Measurements from ENCODE around the gene LRRC71.

LRRC71 gene

DNA sequence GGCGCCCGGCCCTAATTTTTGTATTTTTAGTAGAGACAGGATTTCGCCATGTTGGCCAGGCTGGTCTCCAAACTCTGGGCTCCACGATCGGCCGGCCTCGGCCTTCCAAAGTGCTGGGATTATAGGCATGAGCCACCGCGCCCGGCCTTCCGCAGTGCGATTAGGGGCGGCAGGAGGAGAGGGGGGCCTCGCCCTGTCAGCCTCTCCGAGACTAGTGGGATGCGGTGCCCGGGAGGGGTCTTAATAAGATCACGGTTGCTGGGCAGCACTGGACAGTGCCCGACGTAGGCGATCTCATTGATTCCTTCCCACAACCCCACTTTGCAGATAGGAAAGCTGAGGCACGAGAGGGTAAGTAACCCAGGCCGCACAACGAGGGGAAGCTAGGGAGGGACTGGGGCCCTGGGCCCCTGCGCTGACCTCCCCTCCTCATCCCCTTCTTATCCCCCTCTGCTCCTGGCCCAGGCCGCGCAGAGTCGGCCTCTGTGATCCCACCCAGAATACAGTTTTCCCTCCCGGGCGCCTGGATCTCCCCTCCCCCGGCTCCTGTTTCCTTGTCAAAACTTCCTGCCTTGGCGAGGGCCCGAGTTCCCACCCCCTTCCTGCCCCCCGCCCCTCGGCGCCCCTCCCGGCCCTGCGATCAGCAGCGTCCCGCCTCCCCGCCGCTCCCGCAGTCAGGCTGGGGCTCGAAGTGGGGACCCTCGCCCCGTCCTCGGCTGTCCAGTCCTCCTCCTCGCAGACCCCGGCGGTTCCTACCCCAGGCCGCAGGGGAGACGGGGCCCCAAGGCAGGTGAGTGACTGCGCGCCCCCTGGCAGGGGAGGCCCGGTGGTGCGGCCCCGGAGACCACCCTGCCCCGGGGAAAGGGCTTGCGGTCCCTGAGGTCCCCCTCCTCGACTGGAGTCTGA, 27.1 kb upstream of the LRRC71 start, which contains the start of gene PEAR1:
TSS of gene PEAR1 (plus strand) at position 671 of the 906 bp plus-strand sequence. CDS start 10,209 bp downstream, outside the sequence.
- DNase-seq = no peak

DNA sequence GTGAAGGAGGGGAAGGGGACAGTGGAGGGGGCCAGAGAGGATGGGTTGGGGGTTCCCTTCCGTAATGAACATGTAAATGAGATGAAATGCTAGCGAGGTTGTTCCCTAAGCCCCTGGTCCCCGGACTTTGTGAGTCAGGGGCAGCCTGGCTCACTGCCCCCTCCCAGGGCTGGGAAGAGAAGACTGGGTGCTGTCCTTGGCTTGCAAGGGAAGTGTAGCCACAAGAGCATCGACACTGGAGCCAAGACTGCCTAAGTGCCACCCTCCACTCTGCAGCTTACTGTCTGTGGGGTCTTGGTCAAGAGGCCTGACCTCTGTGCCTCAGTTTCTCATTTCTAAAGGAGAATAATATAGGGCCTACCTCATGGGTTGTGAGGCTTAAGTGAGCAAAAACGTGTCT, 26.4 kb upstream of the LRRC71 start:
- no peak for DNase-seq

DNA sequence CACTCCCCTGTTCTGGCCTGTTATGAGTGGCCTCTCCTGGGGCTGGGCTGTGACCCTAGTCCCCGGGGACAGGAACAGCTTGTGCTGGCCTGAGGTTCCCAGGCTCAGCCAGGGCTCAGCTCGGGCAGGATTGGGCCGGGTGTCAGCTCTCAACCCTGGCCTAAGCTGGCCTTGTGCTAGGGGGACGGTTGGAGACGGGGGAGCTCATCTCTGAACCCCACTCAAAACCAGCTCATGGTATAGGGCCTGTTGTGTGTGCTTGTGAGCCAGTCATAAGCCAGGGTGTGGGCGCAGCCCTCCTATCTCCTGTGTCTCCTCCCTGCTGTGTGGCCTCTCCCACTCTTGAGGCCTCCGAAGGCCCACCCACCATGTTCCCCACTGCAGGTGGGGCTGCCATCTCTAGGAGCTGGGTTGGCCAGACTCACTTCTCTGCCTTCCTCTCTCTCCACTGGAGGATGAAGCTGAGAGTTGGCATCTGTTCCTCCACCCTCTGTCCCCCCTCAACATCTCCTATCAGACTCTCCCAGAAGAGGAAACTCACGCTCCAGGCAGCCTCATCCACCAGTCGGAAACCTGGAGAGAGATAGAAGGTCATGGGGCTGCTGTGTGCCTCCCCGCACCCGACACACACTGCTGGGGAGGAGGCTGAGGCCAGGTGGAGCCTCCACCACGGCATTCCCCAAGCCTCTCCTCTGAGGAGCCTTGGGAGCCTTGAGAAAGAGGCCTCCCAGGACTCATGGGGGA, 25.5 kb upstream of the LRRC71 start:
- DNase-seq = no peak

DNA sequence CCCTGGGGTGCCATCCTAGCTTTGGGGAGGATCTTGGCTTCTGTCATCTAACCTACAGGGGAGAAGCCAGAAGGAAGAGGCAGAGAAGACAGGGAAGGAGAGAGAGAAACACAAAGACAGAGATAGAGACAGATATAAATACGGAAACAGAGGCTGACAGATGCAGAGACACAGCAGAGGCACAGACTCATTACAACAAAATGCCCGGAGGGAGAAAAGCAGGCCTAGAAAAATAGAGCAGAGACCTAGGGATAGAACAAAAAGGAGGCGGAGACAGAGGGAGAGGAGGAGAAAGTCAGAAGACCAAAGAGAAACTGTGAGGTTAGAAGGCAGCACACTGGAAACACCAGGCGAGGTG, 25.0 kb upstream of the LRRC71 start:
- no peak for DNase-seq

DNA sequence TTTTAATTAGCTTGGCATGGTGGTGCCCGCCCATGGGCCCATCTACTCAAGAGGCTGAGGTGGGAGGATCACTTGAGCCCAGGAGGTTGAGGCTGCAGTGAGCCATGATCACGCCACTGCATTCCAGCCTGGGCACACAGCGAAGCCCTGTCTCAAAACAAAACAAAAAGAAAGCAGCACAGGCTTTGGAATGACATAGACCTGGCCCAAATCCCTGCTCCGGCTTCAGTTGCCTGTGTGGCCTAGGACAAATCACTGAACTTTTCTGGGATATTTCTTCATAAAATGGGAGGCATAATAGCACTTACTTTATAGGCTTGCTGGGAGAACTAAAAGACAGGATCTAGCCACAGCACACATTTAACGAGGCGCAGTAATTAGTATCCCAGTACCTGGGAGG, 24.5 kb upstream of the LRRC71 start:
- DNase-seq = no peak

DNA sequence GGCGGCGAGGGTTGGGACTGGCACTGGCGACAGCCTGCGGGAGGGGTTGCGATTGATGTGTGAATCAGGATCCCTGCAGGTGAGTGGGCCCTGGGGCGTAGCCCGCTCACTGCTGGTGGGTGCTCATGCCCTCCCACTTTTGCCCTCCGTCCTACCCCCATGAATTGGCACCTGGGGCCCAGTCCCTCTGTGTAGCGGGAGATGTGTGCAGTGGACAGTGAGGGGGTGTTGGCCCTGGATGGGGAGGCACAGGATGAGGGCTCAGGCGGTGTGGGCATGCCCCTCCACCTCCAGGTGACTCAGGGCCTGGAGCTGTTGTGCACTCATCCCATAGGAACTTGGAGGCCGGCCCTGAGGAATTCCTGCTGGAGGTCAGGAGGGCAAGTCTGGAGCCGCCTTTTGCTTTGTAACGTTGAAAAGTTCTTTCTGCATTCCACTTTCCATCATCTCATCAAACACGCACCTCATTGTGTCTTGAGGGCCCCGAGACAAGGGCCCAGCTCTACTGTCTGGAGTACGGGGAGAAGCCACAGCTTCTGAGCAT, 23.9 kb upstream of the LRRC71 start:
- no peak for DNase-seq

DNA sequence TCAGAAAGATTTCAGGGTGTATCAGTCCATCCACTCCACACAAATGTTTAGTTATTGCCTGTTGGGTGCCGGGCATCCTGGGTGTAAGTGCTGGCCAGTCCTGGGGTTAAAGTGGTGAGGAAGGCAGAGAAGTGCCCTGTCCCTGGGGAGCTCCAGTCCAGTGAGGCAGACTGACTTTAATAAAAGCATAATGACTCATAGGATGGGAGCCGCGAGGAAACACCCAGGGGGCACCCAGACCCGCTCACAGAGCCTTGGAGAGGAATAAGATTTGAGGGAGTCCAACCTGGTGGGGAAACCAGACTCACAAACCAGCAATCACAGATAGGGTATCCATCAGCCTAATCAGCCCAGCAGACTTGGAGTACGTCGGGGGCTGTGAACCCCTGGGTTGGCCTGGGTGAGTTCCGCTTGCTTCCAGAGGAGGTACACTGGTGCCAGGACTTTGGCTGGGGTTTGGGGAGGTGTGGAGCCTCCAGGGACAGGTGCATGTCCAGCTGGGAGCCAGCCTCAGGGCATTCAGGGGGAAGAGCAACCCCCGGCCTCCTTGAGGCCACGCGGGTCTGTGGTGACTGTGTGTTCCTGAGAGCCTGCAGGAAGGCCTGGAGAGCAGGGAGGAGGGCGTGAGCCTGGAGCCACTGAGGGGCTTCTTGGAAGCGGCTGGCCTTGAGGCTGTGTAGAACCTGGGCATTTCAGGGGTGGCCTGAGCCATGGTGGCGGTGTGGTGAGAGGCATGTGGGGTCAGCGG, 23.2 kb upstream of the LRRC71 start:
- no peak for DNase-seq

DNA sequence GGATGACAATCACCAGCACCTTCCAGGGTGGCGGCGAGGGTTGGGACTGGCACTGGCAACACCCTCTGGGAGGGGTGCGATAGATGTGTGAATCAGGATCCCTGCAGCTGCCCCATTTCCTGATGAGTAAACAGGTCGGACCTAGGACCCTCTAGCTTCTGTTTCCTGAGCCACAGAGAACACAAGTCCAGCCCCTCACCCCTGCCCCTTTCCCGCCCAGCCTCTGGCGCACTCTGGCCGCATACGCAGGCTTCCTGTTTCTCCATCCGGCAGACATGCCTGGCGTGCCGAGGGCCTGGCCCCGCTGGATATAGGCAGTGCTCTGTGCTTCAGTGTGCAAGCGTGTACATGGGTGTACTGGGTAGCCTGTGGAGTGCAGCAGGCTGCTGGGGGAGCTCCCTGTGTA, 22.3 kb upstream of the LRRC71 start:
- no peak for DNase-seq

DNA sequence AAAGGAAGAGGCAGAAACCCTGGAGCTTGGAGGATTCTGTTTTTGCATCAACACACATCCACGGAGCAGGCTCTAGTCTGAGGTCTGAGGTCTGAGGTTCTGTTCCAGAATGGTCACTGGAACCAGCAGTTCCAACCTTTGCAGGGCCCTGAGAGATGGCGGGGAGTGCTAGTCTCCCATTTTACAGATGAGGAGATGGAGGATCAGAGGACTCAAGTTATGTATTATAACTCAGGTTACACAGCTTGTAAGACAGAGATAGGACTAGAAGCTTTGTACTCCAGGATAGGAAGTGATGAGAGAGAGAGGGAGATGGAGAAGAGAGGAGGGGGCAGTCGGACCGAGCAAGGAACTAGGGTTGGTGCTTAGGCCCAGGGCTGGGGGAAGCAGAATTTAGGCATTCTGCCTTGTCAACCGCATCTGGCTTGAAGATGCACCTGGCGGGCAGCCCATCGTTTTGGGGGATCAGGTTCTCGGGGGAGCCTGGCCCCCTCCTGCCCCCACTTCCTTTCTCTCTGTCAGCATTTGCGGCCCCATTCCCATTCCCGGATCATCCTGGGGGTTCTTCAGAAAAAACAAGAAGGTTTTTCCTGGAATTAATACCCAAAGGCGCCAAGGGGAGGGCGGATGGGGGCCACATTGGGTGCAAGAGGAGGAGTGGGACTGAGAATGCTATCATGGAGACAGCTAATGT, 21.3 kb upstream of the LRRC71 start:
- no peak for DNase-seq

DNA sequence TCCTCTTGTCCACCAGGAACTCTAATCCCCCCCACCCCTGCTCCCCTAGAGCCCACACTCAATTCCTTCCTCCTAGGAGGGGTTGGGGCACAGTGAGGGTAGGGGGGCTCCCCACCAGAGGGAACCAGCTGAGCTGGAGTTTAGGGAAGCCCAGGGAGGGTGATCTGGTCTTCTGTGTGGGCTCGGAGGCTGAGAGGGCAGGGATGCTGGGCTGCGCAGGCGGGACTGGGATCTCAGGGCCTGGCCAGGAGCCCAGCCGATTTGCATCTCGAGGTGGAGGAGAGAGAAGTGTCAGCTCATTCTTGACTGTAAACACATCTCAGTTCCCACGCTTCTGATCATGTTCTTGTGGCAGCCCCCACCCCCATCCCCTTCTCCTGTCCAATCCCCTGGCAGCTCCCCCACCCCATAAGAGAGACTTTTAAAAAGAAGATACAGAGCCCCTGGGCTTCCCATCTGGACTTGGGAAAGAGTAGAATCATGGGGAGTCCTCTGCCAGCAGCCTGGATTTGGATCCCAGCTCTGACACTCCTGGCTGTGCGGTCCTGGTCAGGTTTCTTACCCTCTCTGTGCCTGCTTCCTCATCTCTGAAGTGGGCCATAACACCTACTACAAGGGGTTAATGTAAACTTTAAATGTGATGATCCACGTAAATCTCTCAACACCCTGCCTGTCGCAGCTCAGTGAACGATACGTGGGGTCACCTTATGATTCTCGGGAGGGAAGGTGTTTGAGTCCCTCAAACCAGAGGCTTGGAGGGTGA, 20.3 kb upstream of the LRRC71 start:
- no peak for DNase-seq

DNA sequence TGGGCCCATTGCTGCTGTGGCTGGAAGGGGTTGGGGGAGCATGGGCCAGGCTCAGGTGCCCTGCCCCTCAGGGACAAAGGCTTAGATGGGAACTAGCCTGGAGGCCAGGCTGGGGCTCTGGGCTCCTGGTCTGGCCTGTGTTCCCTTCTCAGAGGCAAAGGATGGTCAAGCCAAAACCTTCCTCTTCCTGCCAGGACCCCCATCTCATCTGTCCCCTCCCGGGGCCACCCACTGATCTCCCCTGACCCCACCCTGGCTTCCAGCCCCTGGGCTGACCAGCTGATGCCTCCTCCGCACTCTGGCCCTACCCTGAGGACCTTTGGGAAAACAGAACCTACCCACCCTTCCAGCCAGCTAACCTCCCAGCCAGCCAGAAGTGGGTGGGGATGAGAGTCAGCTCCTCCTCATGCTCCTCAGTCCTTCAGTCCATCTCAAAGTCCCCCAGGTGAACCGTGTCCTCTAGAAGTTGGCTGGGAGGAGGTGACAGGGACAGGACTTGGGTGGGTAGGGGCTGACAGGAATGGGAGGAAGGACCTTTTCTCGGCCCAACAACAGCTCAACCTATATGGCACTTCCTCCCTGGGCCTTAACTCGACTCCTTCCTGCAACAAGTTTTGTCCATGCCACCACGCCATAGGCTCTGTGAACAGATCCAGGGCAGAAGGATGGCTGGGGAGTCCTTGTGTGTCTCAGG, 19.4 kb upstream of the LRRC71 start:
- no peak for DNase-seq

DNA sequence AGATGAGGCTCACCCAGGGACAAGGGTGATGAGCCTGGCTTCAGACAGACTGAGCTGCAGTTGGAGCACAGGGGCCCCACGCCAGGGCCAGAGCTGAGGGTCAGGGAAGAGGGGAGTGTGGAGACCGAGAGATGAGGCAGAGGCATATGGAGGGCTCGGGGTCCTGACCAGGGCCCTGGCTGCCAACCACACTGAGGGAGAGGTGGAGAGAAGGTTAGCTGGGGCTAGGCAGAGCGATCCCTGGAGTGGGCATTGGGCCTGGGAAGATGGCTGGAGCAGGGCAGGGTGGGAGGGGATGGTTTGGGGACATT, 18.9 kb upstream of the LRRC71 start:
- no peak for DNase-seq

DNA sequence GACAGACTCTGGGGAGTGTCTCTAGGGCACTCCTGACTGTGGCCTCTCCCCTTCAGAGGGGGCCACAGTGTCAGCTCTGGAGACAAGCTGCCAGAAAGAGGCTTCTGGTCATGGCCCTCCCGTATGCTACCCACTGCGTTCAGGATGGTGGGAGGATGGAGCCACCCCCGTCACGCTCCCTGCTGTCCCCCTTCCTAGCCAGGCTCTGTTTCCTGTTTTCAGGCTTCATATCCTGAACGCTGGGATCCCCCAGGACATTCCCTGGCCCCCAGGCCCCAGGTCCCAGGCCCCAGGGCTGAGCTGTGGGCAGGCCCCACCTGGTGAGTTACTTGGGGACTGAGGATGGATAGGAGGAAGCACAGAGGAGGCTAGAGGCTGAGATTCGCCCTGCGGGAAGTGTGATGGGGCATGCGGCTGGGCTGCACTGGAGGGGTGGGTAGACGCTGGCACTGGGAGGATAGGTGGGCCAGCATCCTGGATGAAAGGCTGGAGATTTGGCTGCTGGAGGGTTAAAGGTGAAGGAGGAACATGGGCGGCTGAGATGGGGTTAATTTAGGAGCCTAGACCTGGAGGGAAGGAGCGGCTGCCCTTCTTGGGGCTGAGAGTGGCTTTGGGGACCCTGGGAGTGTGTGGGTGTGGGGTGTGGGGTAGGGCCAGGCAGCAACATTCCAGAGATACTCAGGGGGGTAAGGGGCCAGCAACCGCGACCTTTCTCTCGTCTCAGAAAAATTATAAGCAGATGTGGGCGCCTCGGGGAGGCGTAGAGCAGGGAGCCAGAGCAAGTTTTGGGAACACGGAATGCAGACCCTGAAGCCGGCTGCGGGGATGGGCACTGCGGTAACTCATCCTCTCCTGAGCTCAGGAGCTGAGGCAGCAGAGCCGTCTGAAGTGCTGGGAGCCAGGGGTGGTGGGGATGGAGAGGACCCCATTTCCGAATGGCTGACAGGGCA, 18.2 kb upstream of the LRRC71 start:
- DNase-seq = no peak

DNA sequence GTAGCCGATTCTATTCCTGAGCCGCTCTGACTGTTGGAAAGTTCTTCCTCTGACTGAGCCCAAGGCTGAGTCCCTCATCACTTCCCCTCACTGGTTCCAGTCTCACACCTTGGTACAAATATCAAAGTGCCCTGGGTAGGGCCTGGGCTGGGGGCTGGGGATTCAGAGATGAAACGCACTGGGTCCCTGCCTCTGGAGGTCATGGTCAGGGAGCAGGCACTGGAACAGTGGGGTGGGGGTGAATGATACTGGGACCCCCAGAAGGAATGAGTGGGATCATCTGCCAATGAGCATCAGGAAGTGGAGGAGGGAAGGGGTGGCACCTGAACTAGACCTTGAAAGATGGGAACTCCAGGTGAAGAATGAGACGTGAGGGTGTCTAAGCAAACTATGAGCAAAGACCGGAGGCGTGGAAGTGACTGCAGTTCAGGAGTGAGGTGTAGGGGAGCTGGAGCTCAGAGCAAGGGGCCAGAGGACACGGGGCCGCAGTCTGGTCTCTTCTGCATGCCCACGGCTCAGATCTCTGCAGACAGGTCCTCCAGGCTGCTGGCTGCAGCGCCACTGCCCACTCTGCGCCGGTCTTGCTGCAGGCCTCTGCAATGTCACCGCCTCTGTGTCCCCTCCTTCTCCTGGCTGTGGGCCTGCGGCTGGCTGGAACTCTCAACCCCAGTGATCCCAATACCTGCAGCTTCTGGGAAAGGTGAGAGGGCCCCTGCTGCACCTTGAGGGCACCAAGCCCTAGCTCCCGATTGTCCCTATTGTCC, 16.9 kb upstream of the LRRC71 start:
- DNase-seq = no peak

DNA sequence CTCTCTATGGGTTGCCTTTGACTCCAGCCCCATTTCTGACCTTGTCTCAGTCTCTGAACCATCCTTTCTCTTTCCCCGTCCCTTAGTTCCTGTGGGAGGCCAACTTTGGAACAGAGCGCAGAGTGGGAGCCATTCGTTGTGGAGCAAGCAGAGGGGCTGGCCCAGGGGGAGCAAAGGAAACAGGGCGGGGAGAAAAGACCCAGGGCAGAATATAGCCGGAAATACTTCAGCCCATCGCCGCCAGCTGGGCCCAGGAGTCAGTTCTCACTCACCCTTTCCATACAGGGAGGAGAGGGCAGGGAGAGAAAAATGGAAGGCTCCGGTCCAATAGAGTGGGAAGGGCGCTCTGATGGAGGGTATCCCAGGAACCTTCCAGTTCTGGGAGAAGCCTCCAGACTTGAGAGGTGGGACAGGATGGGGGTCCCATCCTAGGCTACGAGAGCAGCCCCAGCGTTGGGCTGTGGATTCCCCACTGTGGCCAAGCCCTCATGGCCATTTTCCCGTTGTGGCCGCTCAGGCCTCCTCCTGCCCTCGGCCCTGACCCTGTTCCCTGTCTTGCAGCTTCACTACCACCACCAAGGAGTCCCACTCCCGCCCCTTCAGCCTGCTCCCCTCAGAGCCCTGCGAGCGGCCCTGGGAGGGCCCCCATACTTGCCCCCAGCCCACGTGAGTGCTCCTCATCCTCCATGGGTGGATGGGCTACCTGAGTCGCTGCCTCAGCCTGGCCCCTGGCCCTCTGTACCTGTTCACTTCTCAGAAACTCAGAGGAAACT, 16.1 kb upstream of the LRRC71 start:
- no peak for DNase-seq

DNA sequence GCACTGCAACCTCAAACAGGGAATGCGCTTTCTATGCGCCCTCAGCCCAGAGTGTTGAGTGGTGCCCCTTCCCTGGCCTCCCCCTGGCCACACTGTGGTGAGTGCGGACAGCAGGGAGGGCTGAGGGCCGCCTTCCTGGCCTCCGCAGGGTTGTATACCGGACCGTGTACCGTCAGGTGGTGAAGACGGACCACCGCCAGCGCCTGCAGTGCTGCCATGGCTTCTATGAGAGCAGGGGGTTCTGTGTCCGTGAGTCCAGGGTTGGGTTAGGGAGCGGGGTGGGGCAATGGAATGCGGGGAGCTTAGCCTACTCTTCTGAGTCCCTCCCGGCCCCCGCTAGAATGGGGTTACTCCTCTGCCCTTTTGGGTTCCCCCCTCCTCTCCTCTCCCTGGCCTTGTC, 15.3 kb upstream of the LRRC71 start:
- DNase-seq = no peak

DNA sequence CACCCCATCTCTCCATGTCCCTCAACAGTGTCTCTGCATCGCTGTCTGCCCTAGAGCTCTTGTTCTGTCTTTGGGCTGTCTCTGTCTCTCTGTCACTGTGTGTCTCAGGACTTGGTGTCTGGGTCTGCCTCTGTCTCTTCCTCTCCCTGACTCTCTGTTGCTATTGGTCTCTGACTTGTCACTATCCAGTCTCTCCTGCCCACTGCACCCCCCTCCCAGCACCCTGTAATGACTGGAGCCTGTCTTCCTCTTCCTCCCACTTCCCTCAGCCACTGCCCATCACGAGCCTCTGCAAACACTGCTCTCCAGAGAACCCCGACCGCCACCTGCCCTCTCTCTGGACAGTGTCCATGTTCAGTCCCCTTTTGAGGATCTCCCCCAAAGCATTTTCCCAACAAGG, 14.8 kb upstream of the LRRC71 start:
- no peak for DNase-seq

DNA sequence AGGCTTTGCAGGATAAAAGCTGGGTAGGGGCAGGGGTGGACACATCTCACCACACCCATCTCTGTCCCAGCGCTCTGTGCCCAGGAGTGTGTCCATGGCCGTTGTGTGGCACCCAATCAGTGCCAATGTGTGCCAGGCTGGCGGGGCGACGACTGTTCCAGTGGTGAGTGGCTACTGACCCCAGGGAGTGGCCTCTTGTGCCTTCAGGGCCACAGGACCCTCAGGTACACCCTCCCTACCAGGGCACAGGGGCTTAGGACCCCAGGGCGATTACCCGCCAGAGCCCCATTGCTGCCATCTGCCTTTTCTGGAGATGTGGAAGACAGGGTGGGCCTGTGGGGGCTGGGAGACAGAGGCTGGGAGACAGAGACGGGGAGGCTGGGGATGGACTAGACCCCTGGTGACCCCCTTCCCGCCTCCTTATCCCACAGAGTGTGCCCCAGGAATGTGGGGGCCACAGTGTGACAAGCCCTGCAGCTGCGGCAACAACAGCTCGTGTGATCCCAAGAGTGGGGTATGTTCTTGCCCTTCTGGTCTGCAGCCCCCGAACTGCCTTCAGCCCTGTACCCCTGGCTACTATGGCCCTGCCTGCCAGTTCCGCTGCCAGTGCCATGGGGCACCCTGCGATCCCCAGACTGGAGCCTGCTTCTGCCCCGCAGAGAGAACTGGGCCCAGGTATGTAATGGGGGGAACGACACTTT, 14.1 kb upstream of the LRRC71 start:
- DNase-seq = no peak
